ENCODE measurements around the gene C9orf85. TPM values are rescaled to one million over a fixed set of nuclear protein-coding genes. Genes with fewer than 3 reads are reported as not detected.

The C9orf85 gene
- total RNA-seq, 1 experiment from 2014 or later = 20.2 TPM

DNA sequence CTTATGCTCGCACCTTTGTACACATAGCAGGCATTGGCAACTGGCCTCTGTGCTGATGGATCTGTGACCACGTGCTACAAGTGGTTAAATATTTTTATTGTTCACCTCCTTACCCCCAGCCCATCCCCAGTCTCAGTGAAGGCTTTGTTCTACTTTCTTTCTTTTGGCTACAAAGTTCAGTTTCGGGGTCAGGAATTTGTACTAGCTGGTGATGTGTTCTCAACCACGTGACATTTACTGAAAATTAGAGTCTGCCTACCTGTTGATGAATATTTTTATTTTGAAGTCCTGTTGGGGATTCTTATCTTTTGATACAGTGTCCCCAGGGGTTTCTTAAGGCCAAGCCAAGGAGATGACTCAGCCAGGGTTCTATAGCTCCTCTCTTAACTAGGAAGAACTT is 101.2 kb downstream of the C9orf85 start:
- Mint-ChIP-seq H3K27ac (no peak overlapping the region), H3K9me3 (0 out of 2 replicates have a peak, but pooled peaks cover 4% of the 10 kb centered on the region), H3K4me1 (peaks cover 14% of the 10 kb centered on the region), H3K36me3 (no peaks in the 10 kb centered on the region), H3K4me3 (no peak overlapping the region), H3K27me3 (ENCODE audit: low read depth) (no peaks in the 10 kb centered on the region)
- CTCF ChIA-PET = interaction anchor here (1.0 to 1.6 kb wide), 2 partner anchors 12 to 28 kb away, joined by 4 to 7 read pairs; no protein-coding TSS in a partner anchor
- ATAC-seq (no peak), DNase-seq (ENCODE audit: low spot score) (no peak)
- POLR2A ChIA-PET = interaction anchor here (0.6 kb wide), 1 partner anchor 128 kb away, joined by 4 read pairs; no protein-coding TSS in a partner anchor
- TF ChIP-seq, protein P1, sequence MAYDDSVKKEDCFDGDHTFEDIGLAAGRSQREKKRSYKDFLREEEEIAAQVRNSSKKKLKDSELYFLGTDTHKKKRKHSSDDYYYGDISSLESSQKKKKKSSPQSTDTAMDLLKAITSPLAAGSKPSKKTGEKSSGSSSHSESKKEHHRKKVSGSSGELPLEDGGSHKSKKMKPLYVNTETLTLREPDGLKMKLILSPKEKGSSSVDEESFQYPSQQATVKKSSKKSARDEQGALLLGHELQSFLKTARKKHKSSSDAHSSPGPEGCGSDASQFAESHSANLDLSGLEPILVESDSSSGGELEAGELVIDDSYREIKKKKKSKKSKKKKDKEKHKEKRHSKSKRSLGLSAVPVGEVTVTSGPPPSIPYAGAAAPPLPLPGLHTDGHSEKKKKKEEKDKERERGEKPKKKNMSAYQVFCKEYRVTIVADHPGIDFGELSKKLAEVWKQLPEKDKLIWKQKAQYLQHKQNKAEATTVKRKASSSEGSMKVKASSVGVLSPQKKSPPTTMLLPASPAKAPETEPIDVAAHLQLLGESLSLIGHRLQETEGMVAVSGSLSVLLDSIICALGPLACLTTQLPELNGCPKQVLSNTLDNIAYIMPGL (CRISPR knock-in tag; IDR thresholded peaks at IDR 0.05) = no peak
- no peak for TF ChIP-seq CBFB (CRISPR knock-in tag; IDR thresholded peaks at IDR 0.05; ENCODE audit: low read depth)

DNA sequence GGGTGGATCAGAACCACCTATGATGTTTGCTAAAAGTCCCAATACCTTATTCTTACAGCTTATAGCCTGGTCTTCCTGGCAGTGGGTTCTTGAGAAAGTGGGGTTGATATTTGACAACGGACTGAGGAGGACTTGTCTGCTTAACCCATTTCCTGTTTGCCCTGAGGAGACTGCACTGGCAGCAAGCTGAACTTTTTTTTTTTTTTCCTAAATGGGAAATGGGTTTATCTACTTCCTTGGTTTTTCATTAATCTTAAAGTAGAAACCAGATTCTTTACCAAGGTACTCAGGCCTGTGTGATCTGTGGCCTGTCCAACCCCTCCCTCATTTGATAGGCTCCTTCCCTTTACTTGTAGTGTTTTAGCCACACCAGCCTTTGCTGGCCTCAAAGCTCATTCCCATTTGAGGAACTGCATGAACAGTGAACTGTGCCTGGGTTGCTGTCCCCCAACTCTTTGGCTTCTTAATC is 101.9 kb downstream of the C9orf85 start:
- Mint-ChIP-seq H3K27ac (no peak overlapping the region), H3K9me3 (0 out of 2 replicates have a peak, but pooled peaks cover 4% of the 10 kb centered on the region), H3K4me1 (peaks cover 8% of the 10 kb centered on the region), H3K36me3 (no peaks in the 10 kb centered on the region), H3K4me3 (no peak overlapping the region), H3K27me3 (ENCODE audit: low read depth) (no peaks in the 10 kb centered on the region)
- CTCF ChIA-PET = interaction anchor here (1.0 to 1.6 kb wide), 2 partner anchors 12 to 28 kb away, joined by 4 to 7 read pairs; no protein-coding TSS in a partner anchor
- no peak for ATAC-seq
- TF ChIP-seq, protein P2, sequence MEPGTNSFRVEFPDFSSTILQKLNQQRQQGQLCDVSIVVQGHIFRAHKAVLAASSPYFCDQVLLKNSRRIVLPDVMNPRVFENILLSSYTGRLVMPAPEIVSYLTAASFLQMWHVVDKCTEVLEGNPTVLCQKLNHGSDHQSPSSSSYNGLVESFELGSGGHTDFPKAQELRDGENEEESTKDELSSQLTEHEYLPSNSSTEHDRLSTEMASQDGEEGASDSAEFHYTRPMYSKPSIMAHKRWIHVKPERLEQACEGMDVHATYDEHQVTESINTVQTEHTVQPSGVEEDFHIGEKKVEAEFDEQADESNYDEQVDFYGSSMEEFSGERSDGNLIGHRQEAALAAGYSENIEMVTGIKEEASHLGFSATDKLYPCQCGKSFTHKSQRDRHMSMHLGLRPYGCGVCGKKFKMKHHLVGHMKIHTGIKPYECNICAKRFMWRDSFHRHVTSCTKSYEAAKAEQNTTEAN (CRISPR knock-in tag; IDR thresholded peaks at IDR 0.05) = no peak
- no peak for TF ChIP-seq JAZF1 (CRISPR knock-in tag; IDR thresholded peaks at IDR 0.05)
- TF ChIP-seq, protein P3, sequence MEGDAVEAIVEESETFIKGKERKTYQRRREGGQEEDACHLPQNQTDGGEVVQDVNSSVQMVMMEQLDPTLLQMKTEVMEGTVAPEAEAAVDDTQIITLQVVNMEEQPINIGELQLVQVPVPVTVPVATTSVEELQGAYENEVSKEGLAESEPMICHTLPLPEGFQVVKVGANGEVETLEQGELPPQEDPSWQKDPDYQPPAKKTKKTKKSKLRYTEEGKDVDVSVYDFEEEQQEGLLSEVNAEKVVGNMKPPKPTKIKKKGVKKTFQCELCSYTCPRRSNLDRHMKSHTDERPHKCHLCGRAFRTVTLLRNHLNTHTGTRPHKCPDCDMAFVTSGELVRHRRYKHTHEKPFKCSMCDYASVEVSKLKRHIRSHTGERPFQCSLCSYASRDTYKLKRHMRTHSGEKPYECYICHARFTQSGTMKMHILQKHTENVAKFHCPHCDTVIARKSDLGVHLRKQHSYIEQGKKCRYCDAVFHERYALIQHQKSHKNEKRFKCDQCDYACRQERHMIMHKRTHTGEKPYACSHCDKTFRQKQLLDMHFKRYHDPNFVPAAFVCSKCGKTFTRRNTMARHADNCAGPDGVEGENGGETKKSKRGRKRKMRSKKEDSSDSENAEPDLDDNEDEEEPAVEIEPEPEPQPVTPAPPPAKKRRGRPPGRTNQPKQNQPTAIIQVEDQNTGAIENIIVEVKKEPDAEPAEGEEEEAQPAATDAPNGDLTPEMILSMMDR (IDR thresholded peaks at IDR 0.05) = no peak
- no peak for TF ChIP-seq FOXJ3 (CRISPR knock-in tag; IDR thresholded peaks at IDR 0.05; ENCODE audit: borderline replicate concordance)
- TF ChIP-seq, protein P4, sequence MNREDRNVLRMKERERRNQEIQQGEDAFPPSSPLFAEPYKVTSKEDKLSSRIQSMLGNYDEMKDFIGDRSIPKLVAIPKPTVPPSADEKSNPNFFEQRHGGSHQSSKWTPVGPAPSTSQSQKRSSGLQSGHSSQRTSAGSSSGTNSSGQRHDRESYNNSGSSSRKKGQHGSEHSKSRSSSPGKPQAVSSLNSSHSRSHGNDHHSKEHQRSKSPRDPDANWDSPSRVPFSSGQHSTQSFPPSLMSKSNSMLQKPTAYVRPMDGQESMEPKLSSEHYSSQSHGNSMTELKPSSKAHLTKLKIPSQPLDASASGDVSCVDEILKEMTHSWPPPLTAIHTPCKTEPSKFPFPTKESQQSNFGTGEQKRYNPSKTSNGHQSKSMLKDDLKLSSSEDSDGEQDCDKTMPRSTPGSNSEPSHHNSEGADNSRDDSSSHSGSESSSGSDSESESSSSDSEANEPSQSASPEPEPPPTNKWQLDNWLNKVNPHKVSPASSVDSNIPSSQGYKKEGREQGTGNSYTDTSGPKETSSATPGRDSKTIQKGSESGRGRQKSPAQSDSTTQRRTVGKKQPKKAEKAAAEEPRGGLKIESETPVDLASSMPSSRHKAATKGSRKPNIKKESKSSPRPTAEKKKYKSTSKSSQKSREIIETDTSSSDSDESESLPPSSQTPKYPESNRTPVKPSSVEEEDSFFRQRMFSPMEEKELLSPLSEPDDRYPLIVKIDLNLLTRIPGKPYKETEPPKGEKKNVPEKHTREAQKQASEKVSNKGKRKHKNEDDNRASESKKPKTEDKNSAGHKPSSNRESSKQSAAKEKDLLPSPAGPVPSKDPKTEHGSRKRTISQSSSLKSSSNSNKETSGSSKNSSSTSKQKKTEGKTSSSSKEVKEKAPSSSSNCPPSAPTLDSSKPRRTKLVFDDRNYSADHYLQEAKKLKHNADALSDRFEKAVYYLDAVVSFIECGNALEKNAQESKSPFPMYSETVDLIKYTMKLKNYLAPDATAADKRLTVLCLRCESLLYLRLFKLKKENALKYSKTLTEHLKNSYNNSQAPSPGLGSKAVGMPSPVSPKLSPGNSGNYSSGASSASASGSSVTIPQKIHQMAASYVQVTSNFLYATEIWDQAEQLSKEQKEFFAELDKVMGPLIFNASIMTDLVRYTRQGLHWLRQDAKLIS (CRISPR knock-in tag; IDR thresholded peaks at IDR 0.05; ENCODE audit: borderline replicate concordance) = no peak
- no peak for TF ChIP-seq NFYB (CRISPR knock-in tag; conservative IDR thresholded peaks at IDR 0.05; ENCODE audit: low read depth)
- TF ChIP-seq ZBTB21 (CRISPR knock-in tag; IDR thresholded peaks at IDR 0.05; ENCODE audit: borderline replicate concordance) = no peak
- no peak for TF ChIP-seq CREM (CRISPR knock-in tag; IDR thresholded peaks at IDR 0.05)
- no peak for TF ChIP-seq TCF7 (CRISPR knock-in tag; IDR thresholded peaks at IDR 0.05; ENCODE audit: low read depth)
- TF ChIP-seq NR3C1 (CRISPR knock-in tag; conservative IDR thresholded peaks at IDR 0.05; ENCODE audit: low read depth) = no peak
- TF ChIP-seq MYBL2 (CRISPR knock-in tag; IDR thresholded peaks at IDR 0.05) = no peak
- TF ChIP-seq GRHL2 (CRISPR knock-in tag; IDR thresholded peaks at IDR 0.05; ENCODE audit: insufficient replicate concordance, severe bottlenecking) = no peak
- TF ChIP-seq SMAD3 (CRISPR knock-in tag; IDR thresholded peaks at IDR 0.05; ENCODE audit: borderline replicate concordance) = no peak
- no peak for TF ChIP-seq ETV6 (CRISPR knock-in tag; IDR thresholded peaks at IDR 0.05)
- TF ChIP-seq, protein P5, sequence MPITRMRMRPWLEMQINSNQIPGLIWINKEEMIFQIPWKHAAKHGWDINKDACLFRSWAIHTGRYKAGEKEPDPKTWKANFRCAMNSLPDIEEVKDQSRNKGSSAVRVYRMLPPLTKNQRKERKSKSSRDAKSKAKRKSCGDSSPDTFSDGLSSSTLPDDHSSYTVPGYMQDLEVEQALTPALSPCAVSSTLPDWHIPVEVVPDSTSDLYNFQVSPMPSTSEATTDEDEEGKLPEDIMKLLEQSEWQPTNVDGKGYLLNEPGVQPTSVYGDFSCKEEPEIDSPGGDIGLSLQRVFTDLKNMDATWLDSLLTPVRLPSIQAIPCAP (CRISPR knock-in tag; IDR thresholded peaks at IDR 0.05) = no peak
- TF ChIP-seq, protein P6, sequence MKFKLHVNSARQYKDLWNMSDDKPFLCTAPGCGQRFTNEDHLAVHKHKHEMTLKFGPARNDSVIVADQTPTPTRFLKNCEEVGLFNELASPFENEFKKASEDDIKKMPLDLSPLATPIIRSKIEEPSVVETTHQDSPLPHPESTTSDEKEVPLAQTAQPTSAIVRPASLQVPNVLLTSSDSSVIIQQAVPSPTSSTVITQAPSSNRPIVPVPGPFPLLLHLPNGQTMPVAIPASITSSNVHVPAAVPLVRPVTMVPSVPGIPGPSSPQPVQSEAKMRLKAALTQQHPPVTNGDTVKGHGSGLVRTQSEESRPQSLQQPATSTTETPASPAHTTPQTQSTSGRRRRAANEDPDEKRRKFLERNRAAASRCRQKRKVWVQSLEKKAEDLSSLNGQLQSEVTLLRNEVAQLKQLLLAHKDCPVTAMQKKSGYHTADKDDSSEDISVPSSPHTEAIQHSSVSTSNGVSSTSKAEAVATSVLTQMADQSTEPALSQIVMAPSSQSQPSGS (CRISPR knock-in tag; IDR thresholded peaks at IDR 0.05; ENCODE audit: borderline replicate concordance, low read depth) = no peak
- DNase-seq (ENCODE audit: low spot score) = no peak
- POLR2A ChIA-PET = interaction anchor here (0.6 kb wide), 1 partner anchor 127 kb away, joined by 4 read pairs; no protein-coding TSS in a partner anchor

Measured in WTC11 (cell line).